Spleen (tissue), 7 donors: Measurements from ENCODE around the gene SORCS2.

Experiments
- POLR2A ChIP-seq, 3 donors: fragments of 450-650 bp; IDR thresholded peaks; one replicate each; pipeline ENCODE4 v1.5.1; 2017; ENCODE audit warnings: antibody characterized with exemption in 3 of 3, mild to moderate bottlenecking in 1 of 3
- POLR2AphosphoS5 ChIP-seq, 3 donors: sonication (generic); formaldehyde crosslinking; IDR thresholded peaks; one replicate each; pipeline ENCODE4 v1.5.1; 2017; ENCODE audit warnings: antibody characterized with exemption in 3 of 3
- TF ChIP-seq, protein P1 (sequence below), 11 experiments: fragments of 200-600 bp in 7 of 11; fragments of 450-650 bp in 4 of 11; sonication (generic) in 4 of 11; IDR thresholded peaks in 8 of 11; conservative IDR thresholded peaks in 3 of 11; 1 replicate in 7 of 11; 2 replicates in 4 of 11; pipeline versions ENCODE4 v1.4.0 to v1.8.0; 2016 to 2021; ENCODE audit warnings: antibody characterized with exemption in 11 of 11, inconsistent platforms in 4 of 11, mild to moderate bottlenecking in 1 of 11
- donor health status: DM: no; HTN: no; CAD: no; lungs with moderate emphysema.
- donor health status: DM: no; HTN: no; CAD: no.
- donor health status: DM: no; HTN: no; CAD: no.

GRCh38 chr4:7645956-7646355 lies 453.6 kb downstream of the SORCS2 start:
- no peak for TF ChIP-seq POLR2A (IDR thresholded peaks at IDR 0.05)
- TF ChIP-seq, protein P1, sequence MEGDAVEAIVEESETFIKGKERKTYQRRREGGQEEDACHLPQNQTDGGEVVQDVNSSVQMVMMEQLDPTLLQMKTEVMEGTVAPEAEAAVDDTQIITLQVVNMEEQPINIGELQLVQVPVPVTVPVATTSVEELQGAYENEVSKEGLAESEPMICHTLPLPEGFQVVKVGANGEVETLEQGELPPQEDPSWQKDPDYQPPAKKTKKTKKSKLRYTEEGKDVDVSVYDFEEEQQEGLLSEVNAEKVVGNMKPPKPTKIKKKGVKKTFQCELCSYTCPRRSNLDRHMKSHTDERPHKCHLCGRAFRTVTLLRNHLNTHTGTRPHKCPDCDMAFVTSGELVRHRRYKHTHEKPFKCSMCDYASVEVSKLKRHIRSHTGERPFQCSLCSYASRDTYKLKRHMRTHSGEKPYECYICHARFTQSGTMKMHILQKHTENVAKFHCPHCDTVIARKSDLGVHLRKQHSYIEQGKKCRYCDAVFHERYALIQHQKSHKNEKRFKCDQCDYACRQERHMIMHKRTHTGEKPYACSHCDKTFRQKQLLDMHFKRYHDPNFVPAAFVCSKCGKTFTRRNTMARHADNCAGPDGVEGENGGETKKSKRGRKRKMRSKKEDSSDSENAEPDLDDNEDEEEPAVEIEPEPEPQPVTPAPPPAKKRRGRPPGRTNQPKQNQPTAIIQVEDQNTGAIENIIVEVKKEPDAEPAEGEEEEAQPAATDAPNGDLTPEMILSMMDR (IDR thresholded peaks at IDR 0.05 in 8 of 11, conservative IDR thresholded peaks at IDR 0.05 in 3 of 11) = no peak
- no peak for TF ChIP-seq POLR2AphosphoS5 (IDR thresholded peaks at IDR 0.05)
